ENCODE data around the gene GULP1.
"Not testable (repeated sequence)": the region's sequence is repeated elsewhere in the genome, so short reads cannot be mapped to it uniquely, and the experiment has no call there.

GRCh38 chr2:188606596-188606995, 314.9 kb downstream of the GULP1 start:
- TF ChIP-seq CTCF, POLR2A (IDR thresholded peaks at IDR 0.05): not testable (repeated sequence)

Measured in adrenal gland (tissue), 5 donors.